Gastroesophageal sphincter (tissue), 4 donors: ENCODE measurements around the gene FBXL20. TPM values are rescaled to one million over a fixed set of nuclear protein-coding genes. Genes with fewer than 3 reads are reported as not detected.
A peak's percentile ranks its signal among the peaks of the same experiment; 100 is the strongest.

Source experiments
- ATAC-seq: fragments of 150-250 bp; one replicate; pipeline ENCODE4 v1.9.1; 2016; ENCODE audit warnings: mild to moderate bottlenecking, moderate library complexity
- H3K27ac ChIP-seq, 4 donors: fragments of 200-600 bp; sonication (generic) in 3 of 4; 1 replicate in 3 of 4; 2 replicates in 1 of 4; pipeline ENCODE4 v1.5.1; 2016 to 2019
- H3K27me3 ChIP-seq: fragments of 200-600 bp; sonication (generic); one replicate; pipeline ENCODE4 v1.5.1; 2019
- H3K36me3 ChIP-seq, 2 donors: fragments of 200-600 bp; sonication (generic); one replicate each; pipeline ENCODE4 v1.5.1; 2019; ENCODE audit warnings: control low read depth in 1 of 2
- H3K4me1 ChIP-seq, 3 donors: fragments of 200-600 bp; sonication (generic); 1 replicate in 2 of 3; 2 replicates in 1 of 3; pipeline ENCODE4 v1.5.1; 2016 to 2019; ENCODE audit warnings: control low read depth in 2 of 3
- H3K4me3 ChIP-seq, 2 donors: fragments of 200-600 bp; sonication (generic); one replicate each; pipeline ENCODE4 v1.5.1; 2019; ENCODE audit warnings: mild to moderate bottlenecking in 1 of 2, moderate library complexity in 1 of 2
- H3K9me3 ChIP-seq, 3 donors: fragments of 200-600 bp; sonication (generic); one replicate each; pipeline ENCODE4 v1.5.1; 2017 to 2019; ENCODE audit warnings: control low read depth in 2 of 3
- EP300 ChIP-seq: sonication (generic); formaldehyde crosslinking; IDR thresholded peaks from one replicate; pipeline ENCODE4 v1.6.1; 2017; ENCODE audit warnings: antibody characterized with exemption, mild to moderate bottlenecking
- POLR2A ChIP-seq, 2 donors: fragments of 450-650 bp; IDR thresholded peaks; one replicate each; pipeline ENCODE4 v1.6.1; 2017; ENCODE audit warnings: antibody characterized with exemption in 2 of 2, mild to moderate bottlenecking in 2 of 2, moderate library complexity in 1 of 2
- POLR2AphosphoS5 ChIP-seq: sonication (generic); formaldehyde crosslinking; IDR thresholded peaks from one replicate; pipeline ENCODE4 v1.6.1; 2017; ENCODE audit warnings: antibody characterized with exemption
- WGBS, 2 donors: methylation state at CpG; one replicate each; pipeline ENCODE4 v1.1.5; 2018; ENCODE audit warnings: low coverage in 1 of 2; 5-methylcytosine and 5-hydroxymethylcytosine counted together
- total RNA-seq, 4 donors: library from RNA; depleted of rRNA; stranded (reverse); fragments of >200 nt; gene quantifications; one replicate each; pipeline ENCODE4 v1.1.0, GENCODE V29; 2016
- TF ChIP-seq, protein P1 (sequence below), 4 experiments: fragments of 200-600 bp in 2 of 4; fragments of 450-650 bp in 2 of 4; sonication (generic) in 1 of 4; IDR thresholded peaks; one replicate each; pipeline ENCODE4 v1.5.1; 2017 to 2019; ENCODE audit warnings: antibody characterized with exemption in 4 of 4, mild to moderate bottlenecking in 2 of 4, moderate library complexity in 2 of 4

FBXL20 gene
- total RNA-seq, 4 donors from 2014 or later: 16.8 to 25.9 (median 21.5) TPM

DNA sequence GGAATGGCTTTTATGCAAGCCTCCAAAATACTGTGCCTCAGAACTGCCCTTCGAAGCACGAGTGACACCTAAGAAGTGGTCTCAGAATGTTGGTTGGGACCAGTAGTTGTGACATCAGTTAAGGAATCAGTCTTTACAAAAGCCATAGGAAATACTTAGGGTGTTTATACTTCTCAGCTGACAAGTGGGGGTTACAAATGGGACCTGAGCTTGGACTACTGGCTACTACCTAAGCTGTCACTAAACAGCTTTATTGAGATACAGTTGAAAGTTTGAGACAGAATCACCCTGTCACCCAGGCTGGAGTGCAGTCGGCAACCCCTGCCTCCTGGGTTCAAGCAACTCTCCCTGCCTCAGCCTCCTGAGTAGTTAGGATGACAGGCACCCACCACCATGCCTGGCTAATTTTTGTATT, 196.3 kb downstream of the FBXL20 start:
- Histone ChIP-seq H3K36me3 (peaks cover 0 to 43% of the 10 kb centered on the region in 2 donors), H3K27ac (no peak overlapping the region), H3K9me3 (no peaks in the 10 kb centered on the region), H3K27me3 (no peaks in the 10 kb centered on the region), H3K4me3 (no peak overlapping the region), H3K4me1 (peaks cover 7 to 60% (median 29%) of the 10 kb centered on the region in 3 donors)
- no peak for TF ChIP-seq POLR2A (IDR thresholded peaks at IDR 0.05)
- TF ChIP-seq, protein P1, sequence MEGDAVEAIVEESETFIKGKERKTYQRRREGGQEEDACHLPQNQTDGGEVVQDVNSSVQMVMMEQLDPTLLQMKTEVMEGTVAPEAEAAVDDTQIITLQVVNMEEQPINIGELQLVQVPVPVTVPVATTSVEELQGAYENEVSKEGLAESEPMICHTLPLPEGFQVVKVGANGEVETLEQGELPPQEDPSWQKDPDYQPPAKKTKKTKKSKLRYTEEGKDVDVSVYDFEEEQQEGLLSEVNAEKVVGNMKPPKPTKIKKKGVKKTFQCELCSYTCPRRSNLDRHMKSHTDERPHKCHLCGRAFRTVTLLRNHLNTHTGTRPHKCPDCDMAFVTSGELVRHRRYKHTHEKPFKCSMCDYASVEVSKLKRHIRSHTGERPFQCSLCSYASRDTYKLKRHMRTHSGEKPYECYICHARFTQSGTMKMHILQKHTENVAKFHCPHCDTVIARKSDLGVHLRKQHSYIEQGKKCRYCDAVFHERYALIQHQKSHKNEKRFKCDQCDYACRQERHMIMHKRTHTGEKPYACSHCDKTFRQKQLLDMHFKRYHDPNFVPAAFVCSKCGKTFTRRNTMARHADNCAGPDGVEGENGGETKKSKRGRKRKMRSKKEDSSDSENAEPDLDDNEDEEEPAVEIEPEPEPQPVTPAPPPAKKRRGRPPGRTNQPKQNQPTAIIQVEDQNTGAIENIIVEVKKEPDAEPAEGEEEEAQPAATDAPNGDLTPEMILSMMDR (IDR thresholded peaks at IDR 0.05): no peak
- TF ChIP-seq EP300: no peak
- peak; percentile 32 for TF ChIP-seq POLR2AphosphoS5
- 62 to 67% methylated on average over 3 of the region's 3 CpGs for WGBS, 2 donors
- ATAC-seq: no peak

DNA sequence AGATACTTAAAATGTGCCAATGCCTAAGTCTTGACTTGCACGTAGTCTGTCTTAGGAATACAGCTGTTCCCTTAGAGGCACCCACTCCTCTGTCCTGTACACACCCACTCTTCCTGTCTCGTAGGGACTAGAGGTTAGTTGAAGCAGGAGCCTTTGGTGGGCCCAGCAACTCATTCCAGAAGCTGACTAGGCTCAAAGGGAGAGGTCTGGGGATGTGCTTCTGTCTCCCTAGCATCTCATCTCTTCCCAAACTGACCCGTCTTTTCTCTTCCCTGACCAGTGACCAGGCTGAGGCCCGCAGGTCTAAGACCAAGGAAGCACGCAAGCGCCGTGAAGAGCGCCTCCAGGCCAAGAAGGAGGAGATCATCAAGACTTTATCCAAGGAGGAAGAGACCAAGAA, 197.2 kb downstream of the FBXL20 start:
- TF ChIP-seq POLR2A (IDR thresholded peaks at IDR 0.05) (no peak), POLR2AphosphoS5 (no peak), EP300 (no peak)
- TF ChIP-seq, protein P1 (IDR thresholded peaks at IDR 0.05): no peak
- Histone ChIP-seq H3K9me3 (no peaks in the 10 kb centered on the region), H3K36me3 (peaks cover 0 to 43% of the 10 kb centered on the region in 2 donors), H3K27ac (no peak overlapping the region), H3K4me1 (peaks cover 7 to 56% (median 20%) of the 10 kb centered on the region in 3 donors), H3K27me3 (no peaks in the 10 kb centered on the region), H3K4me3 (no peak overlapping the region)
- WGBS, 2 donors: 32 to 69% methylated on average over 3 to 8 of the region's 8 CpGs
- ATAC-seq: no peak

Other genes with a start within 250 kb of the FBXL20 start
- gene PLXDC1, start 250.0 kb downstream of the FBXL20 start, total RNA-seq: 10 to 100 TPM in 3 of 4 donors, 1 to 10 TPM in 1; 5.5 to 21.6 (median 17.4) TPM
- not detected for gene ARL5C, start 235.5 kb downstream of the FBXL20 start, total RNA-seq
- 1 to 10 TPM; 3.6 to 7.9 (median 5.9) TPM for gene CACNB1, start 204.0 kb downstream of the FBXL20 start, total RNA-seq
- 1,000 to 10,000 TPM; 1,562 to 3,160 (median 2,477) TPM for gene RPL19, start 201.3 kb downstream of the FBXL20 start, total RNA-seq
- under 1 TPM in 2 of 4 donors, not detected in 2; 0.13 to 0.57 TPM for gene STAC2, start 175.7 kb downstream of the FBXL20 start, total RNA-seq
- gene MED1, start 49.6 kb upstream of the FBXL20 start, total RNA-seq: 10 to 100 TPM; 19.9 to 31.1 (median 25.1) TPM
- 10 to 100 TPM; 29.9 to 47.3 (median 38.2) TPM for gene CDK12, start 59.9 kb upstream of the FBXL20 start, total RNA-seq
- not detected for gene NEUROD2, start 206.3 kb upstream of the FBXL20 start, total RNA-seq
- 10 to 100 TPM in 1 of 4 donors, 1 to 10 TPM in 3; 2.7 to 12.2 (median 8.6) TPM for gene PPP1R1B, start 225.3 kb upstream of the FBXL20 start, total RNA-seq
- gene STARD3, start 235.5 kb upstream of the FBXL20 start, total RNA-seq: 10 to 100 TPM; 24.5 to 41.4 (median 27.5) TPM